Astrocyte of the cerebellum (primary cell): ENCODE results near the gene RADIL.

ENCODE experiments used
- DNase-seq: peaks from one replicate; pipeline ENCODE4 v3.0.0-alpha.2; 2011; ENCODE audit warnings: low read depth
- H3K4me3 ChIP-seq: 2 replicates; pipeline ENCODE4 v1.5.1; 2011; ENCODE audit warnings: mild to moderate bottlenecking, low read depth, low read length, moderate library complexity
- CTCF ChIP-seq: IDR thresholded peaks from 2 replicates; pipeline ENCODE4 v1.5.1; 2012; ENCODE audit warnings: low read length, low read depth, moderate library complexity, mild to moderate bottlenecking; ENCODE audit errors: missing control alignments
- in situ Hi-C: cut with HindIII; loops from 2 replicates; pipeline ENCODE4 v1.10.0; 2017; ENCODE audit warnings: low sequenced_read_pairs

The RADIL gene

GRCh38 chr7:4801839-4802231 lies 81.7 kb downstream of the RADIL start:
- no peak overlapping the region for H3K4me3 ChIP-seq
- TF ChIP-seq CTCF: no peak
- no peak for DNase-seq
- in situ Hi-C loops: loop anchor here (25.0 kb wide), 1 partner anchor 285 kb away; no protein-coding TSS in a partner anchor

- no peak for TF ChIP-seq CTCF
- H3K4me3 ChIP-seq: no peak overlapping the region
- in situ Hi-C loops: loop anchor here (25.0 kb wide), 1 partner anchor 286 kb away; no protein-coding TSS in a partner anchor
- DNase-seq: no peak
These were observed 82.3 kb downstream of the RADIL start for GRCh38 chr7:4800926-4801838.

GRCh38 chr7:4800487-4800886 lies 83.0 kb downstream of the RADIL start:
- no peak for TF ChIP-seq CTCF
- in situ Hi-C loops: loop anchor here (25.0 kb wide), 1 partner anchor 287 kb away; no protein-coding TSS in a partner anchor
- no peak for DNase-seq
- H3K4me3 ChIP-seq: no peak overlapping the region

GRCh38 chr7:4799508-4800268 lies 83.8 kb downstream of the RADIL start:
- in situ Hi-C loops: loop anchor here (25.0 kb wide), 1 partner anchor 288 kb away; no protein-coding TSS in a partner anchor
- TF ChIP-seq CTCF: no peak
- no peak for DNase-seq
- no peak overlapping the region for H3K4me3 ChIP-seq

- TF ChIP-seq CTCF: no peak
- in situ Hi-C loops: no loop called here
- no peak for DNase-seq
- H3K4me3 ChIP-seq: no peak overlapping the region
These were observed 84.7 kb downstream of the RADIL start for GRCh38 chr7:4798706-4799235.
